Measurements from ENCODE around the gene KRTAP11-1. TPM values are rescaled to one million over a fixed set of nuclear protein-coding genes. Genes with fewer than 3 reads are reported as not detected.

KRTAP11-1 gene, protein sequence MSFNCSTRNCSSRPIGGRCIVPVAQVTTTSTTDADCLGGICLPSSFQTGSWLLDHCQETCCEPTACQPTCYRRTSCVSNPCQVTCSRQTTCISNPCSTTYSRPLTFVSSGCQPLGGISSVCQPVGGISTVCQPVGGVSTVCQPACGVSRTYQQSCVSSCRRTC
- total RNA-seq: not detected in 2 replicates

GRCh38 chr21:30881480-30881879 lies at the start of gene KRTAP11-1:
Gene KRTAP11-1 (minus strand): TSS chr21:30881580. CDS start chr21:30881524, 56 bp downstream.
- DNase-seq: no peak

DNA sequence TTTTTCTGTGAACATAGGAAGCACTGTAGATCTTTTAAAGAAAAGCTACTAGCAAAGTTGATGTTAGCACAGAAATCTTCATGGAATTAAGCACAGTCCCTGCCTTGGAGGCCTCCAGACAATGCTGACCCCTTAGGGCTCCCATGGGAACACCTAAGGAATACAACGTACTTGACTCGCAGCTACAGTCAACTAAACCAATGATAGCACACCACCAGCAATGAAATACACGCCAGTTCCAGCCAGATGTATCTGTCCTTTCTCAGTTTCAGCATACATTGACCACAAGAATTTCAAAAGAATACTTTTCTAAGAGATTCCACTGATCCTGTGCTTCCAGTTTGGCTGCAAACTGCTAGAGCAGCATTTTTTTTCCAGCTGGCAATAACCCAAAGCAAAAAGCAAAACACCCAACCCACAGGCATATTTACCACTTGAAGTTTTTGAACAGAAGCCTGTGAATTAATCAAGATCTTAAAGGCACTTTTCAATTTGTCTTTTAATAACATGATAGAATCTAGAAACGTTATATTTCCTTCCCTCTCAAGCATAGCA lies 42.8 kb upstream of the KRTAP11-1 start:
- no peak for DNase-seq

GRCh38 chr21:30921129-30921528 lies 39.7 kb upstream of the KRTAP11-1 start:
- no peak for DNase-seq

DNA sequence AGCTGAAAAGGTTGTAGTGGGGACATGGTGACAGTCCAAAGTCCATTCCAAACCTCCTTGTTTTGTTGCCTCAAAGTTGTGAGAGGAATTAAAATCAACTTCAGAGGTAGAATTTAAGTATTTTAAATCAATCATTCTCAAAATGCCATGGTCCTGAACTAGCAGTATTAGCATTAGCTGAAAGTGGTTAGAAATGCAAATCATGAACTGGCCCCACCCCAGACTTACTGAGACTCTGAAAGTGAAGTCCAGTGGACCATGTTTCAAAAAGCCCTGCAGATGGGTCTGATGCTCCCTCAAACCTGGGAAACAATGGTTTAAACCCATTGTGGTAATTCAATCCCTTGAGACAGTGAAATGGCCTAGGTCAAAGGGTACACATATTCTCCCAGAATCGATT lies 36.2 kb upstream of the KRTAP11-1 start:
- no peak for DNase-seq

DNA sequence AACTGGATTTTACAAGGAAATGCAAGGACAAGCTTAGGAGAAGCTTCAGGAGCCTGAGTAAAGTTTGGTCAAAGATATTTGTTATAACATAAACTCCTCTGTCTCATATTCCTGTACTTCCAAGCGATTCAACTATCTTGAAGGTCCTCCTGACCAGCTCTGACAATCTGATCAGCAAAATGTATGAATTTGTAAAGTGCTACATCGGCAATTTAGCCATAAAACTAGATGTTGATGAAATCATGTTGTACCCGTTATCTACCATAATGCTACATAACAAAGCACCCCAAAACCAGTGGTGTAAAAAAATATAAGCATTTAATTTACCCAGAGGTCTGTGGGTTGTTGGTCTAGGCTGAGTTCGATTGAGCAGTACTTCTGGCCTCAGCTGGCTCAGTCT lies 19.5 kb upstream of the KRTAP11-1 start:
- DNase-seq: no peak

- DNase-seq: no peak
These were observed 1.7 kb upstream of the KRTAP11-1 start for GRCh38 chr21:30882866-30883597.

GRCh38 chr21:30880914-30881313 lies 466 bp downstream of the KRTAP11-1 start:
- no peak for DNase-seq

DNA sequence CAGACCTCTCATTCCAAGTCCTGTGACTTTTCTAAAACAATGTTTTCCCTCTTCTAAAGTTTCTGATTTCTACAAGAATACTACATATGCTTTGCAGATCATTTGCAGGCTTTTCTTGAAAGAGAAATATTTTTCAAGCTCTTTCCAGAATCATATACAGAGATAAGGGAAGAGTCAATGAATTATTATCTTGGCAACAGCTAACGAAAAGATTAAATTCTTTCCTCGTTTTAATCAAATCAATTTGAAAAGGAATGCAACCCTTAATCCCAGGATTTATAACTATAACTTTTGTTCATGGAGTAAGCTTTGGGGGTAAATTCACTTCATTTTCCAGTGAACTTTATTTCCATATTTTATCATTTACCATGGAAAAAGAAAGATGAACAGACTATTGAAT lies 6.9 kb downstream of the KRTAP11-1 start:
- DNase-seq: no peak

- DNase-seq: no peak
These were observed 33.5 kb downstream of the KRTAP11-1 start for GRCh38 chr21:30847627-30848500.

- DNase-seq: no peak
These were observed 38.4 kb downstream of the KRTAP11-1 start for GRCh38 chr21:30842990-30843389.

GRCh38 chr21:30839304-30839703 lies 42.1 kb downstream of the KRTAP11-1 start:
- DNase-seq: no peak

- DNase-seq: no peak
These were observed 42.8 kb downstream of the KRTAP11-1 start for GRCh38 chr21:30838536-30838935.

DNA sequence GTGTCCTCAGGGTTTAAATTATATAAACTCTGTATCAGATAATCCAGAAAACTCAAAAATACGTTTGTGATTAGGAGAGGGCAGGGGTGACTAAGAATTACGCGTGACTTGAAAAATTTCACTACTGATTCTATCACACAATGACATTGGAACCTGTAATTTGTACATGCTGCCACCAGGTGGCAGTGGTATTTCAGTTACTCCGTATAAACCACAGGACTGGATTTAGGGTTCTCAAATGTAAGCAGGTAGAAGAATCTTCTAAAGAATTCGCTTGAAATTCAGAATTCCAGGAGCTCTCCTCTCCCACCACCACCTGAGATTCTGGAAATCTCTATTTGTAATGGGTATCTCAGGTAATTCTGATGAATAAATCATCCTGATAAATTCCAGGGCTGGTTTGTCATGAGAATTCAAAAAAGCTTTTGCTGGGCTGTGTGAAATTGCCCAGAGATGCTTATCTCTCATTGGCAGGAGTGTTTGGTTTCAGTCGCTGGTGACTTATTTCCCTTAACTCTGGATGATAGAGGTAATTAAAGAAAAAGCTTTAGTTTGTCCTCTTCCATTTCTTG lies 50.1 kb downstream of the KRTAP11-1 start:
- peak; percentile 1 for DNase-seq

Other genes starting within 250 kb of the KRTAP11-1 start
- gene KRTAP20-2, start 246.4 kb downstream of the KRTAP11-1 start, total RNA-seq: not detected in 2 replicates
- gene KRTAP20-3, start 238.7 kb downstream of the KRTAP11-1 start, total RNA-seq: not detected in 2 replicates
- not detected in 2 replicates for gene KRTAP21-3, start 162.8 kb downstream of the KRTAP11-1 start, total RNA-seq
- gene KRTAP21-2, start 134.3 kb downstream of the KRTAP11-1 start, total RNA-seq: 0.68 TPM in 1 of 2 replicates, not detected in the other
- not detected in 2 replicates for gene KRTAP21-1, start 126.2 kb downstream of the KRTAP11-1 start, total RNA-seq
- gene KRTAP8-1, start 68.3 kb downstream of the KRTAP11-1 start, total RNA-seq: not detected in 2 replicates
- not detected in 2 replicates for gene KRTAP7-1, start 51.8 kb downstream of the KRTAP11-1 start, total RNA-seq
- gene KRTAP19-8, start 156.9 kb upstream of the KRTAP11-1 start, total RNA-seq: not detected in 2 replicates

Data from dermis blood vessel endothelial cell (primary cell).